K562 (cell line): ENCODE data around the gene BRWD1. TPM values are rescaled to one million over a fixed set of nuclear protein-coding genes. Genes with fewer than 3 reads are reported as not detected.

ENCODE experiments used
- CHAMP1 ChIP-seq: fragments of 450-650 bp; IDR thresholded peaks from 2 replicates; pipeline ENCODE4 v1.6.1; 2016; ENCODE audit warnings: mild to moderate bottlenecking
- CXXC5 ChIP-seq: fragments of 250-450 bp; sonication (Bioruptor Pico); IDR thresholded peaks from 2 replicates; pipeline ENCODE4 v1.8.0; 2022; ENCODE audit warnings: inconsistent platforms, mild to moderate bottlenecking, moderate library complexity
- ETV1 ChIP-seq: fragments of 450-650 bp; conservative IDR thresholded peaks from 2 replicates; pipeline ENCODE4 v1.6.1; 2016; ENCODE audit warnings: missing genetic modification characterization, control low read depth, low read depth, missing compliant biosample characterization
- NCOA6 ChIP-seq: fragments of 450-650 bp; IDR thresholded peaks from 2 replicates; pipeline ENCODE4 v1.6.1; 2017; ENCODE audit warnings: mild to moderate bottlenecking
- NFYB ChIP-seq: IDR thresholded peaks from 2 replicates; pipeline ENCODE4 v1.6.1; 2011; ENCODE audit warnings: mild to moderate bottlenecking, moderate library complexity; ENCODE audit not compliant: insufficient read length; ENCODE audit errors: extremely low read depth
- POLR2G ChIP-seq: fragments of 200-400 bp; formaldehyde crosslinking; IDR thresholded peaks from 2 replicates; pipeline ENCODE4 v1.6.1; 2017; ENCODE audit warnings: low read depth, mild to moderate bottlenecking, antibody characterized with exemption, low read length, moderate library complexity
- SMAD4 ChIP-seq: fragments of 250-450 bp; sonication (Bioruptor Pico); conservative IDR thresholded peaks from 2 replicates; pipeline ENCODE4 v1.8.0; 2021; ENCODE audit warnings: inconsistent platforms, mild to moderate bottlenecking, moderate library complexity
- SMARCA5 ChIP-seq: fragments of 450-650 bp; IDR thresholded peaks from 2 replicates; pipeline ENCODE4 v1.6.1; 2016
- SNIP1 ChIP-seq: fragments of 450-650 bp; IDR thresholded peaks from 2 replicates; pipeline ENCODE4 v1.7.1; 2017; ENCODE audit warnings: low read depth, mild to moderate bottlenecking
- ZC3H8 ChIP-seq: fragments of 450-650 bp; IDR thresholded peaks from 2 replicates; pipeline ENCODE4 v1.6.1; 2017
- ZNF318 ChIP-seq, 2 experiments: fragments of 450-650 bp; IDR thresholded peaks; 2 replicates each; pipeline ENCODE4 v1.6.1; 2016; ENCODE audit warnings: mild to moderate bottlenecking in 2 of 2, borderline replicate concordance in 1 of 2, low read depth in 1 of 2, moderate library complexity in 1 of 2
- polyA plus RNA-seq, 8 experiments: library from polyadenylated mRNA; depleted of rRNA in 4 of 8; stranded (reverse) in 5 of 8; unstranded in 3 of 8; fragments of >200 nt; fragmentation: Nextera tagmentation in 2 of 8; fragmentation: Illumina TruSeq in 1 of 8; extraction: Ambion mirVana in 2 of 8; extraction: Trizol in 1 of 8; gene quantifications; 2 replicates each; pipeline versions ENCODE4 v1.2.1 to v1.2.3, GENCODE V29; 2011 to 2014; ENCODE audit warnings: inconsistent platforms in 1 of 8, missing spikeins in 1 of 8
- total RNA-seq, 7 experiments: library from RNA; depleted of rRNA in 6 of 7; stranded (reverse); fragments of >200 nt in 6 of 7; fragmentation: Illumina TruSeq in 2 of 7; extraction: Trizol in 2 of 7; gene quantifications; 2 replicates each; pipeline versions ENCODE4 v1.2.1 to v1.2.3, GENCODE V29; 2011 to 2021; ENCODE audit warnings: low replicate concordance in 1 of 7
- TF ChIP-seq, protein P1 (sequence below): sonication (generic); formaldehyde crosslinking; IDR thresholded peaks from 2 replicates; pipeline ENCODE4 v1.4.0; 2020; ENCODE audit warnings: mild to moderate bottlenecking, missing genetic modification reagents
- TF ChIP-seq, protein P2 (sequence below): fragments of 450-650 bp; conservative IDR thresholded peaks from 2 replicates; pipeline ENCODE4 v1.6.1; 2016; ENCODE audit warnings: missing genetic modification characterization, low read depth, mild to moderate bottlenecking, control low read depth, missing compliant biosample characterization

The BRWD1 gene
- total and polyA plus RNA-seq, 9 of the 15 experiments (the other 6 are each of a cell fraction or from before 2014, with no cell fraction given): 10.1 to 60.2 (median 34.1) TPM

- TF ChIP-seq, protein P1, sequence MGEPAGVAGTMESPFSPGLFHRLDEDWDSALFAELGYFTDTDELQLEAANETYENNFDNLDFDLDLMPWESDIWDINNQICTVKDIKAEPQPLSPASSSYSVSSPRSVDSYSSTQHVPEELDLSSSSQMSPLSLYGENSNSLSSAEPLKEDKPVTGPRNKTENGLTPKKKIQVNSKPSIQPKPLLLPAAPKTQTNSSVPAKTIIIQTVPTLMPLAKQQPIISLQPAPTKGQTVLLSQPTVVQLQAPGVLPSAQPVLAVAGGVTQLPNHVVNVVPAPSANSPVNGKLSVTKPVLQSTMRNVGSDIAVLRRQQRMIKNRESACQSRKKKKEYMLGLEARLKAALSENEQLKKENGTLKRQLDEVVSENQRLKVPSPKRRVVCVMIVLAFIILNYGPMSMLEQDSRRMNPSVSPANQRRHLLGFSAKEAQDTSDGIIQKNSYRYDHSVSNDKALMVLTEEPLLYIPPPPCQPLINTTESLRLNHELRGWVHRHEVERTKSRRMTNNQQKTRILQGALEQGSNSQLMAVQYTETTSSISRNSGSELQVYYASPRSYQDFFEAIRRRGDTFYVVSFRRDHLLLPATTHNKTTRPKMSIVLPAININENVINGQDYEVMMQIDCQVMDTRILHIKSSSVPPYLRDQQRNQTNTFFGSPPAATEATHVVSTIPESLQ (CRISPR knock-in tag): peak; percentile 93; the same call in 1 of the 2 replicates
- TF ChIP-seq NCOA6: peak; percentile 76; the same call in 1 of the 2 replicates
- TF ChIP-seq SMAD4: peak; percentile 100
- TF ChIP-seq ZC3H8: peak; percentile 88; the same call in 1 of the 2 replicates
- TF ChIP-seq CHAMP1: peak; percentile 90
- TF ChIP-seq ETV1 (tag): peak; percentile 89
- no peak for TF ChIP-seq SMARCA5
- no peak for TF ChIP-seq NFYB
- TF ChIP-seq, protein P2, sequence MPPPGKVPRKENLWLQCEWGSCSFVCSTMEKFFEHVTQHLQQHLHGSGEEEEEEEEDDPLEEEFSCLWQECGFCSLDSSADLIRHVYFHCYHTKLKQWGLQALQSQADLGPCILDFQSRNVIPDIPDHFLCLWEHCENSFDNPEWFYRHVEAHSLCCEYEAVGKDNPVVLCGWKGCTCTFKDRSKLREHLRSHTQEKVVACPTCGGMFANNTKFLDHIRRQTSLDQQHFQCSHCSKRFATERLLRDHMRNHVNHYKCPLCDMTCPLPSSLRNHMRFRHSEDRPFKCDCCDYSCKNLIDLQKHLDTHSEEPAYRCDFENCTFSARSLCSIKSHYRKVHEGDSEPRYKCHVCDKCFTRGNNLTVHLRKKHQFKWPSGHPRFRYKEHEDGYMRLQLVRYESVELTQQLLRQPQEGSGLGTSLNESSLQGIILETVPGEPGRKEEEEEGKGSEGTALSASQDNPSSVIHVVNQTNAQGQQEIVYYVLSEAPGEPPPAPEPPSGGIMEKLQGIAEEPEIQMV (tag): no peak
- TF ChIP-seq CXXC5 (CRISPR knock-in tag): peak; percentile 100
- no peak for TF ChIP-seq ZNF318 (IDR thresholded peaks at IDR 0.05; ENCODE audit: borderline replicate concordance in 1 of 2, low read depth in 1 of 2)
- TF ChIP-seq SNIP1: no peak
- peak; percentile 96 for TF ChIP-seq POLR2G
Observed at GRCh38 chr21:39313571-39314142, at the start of gene BRWD1 (continued).
